ENCODE data around the gene HBP1.

GRCh38 chr7:107123392-107123791 lies 45.4 kb upstream of the HBP1 start:
- no peak for TF ChIP-seq POLR2AphosphoS5 (IDR thresholded peaks at IDR 0.05; ENCODE audit: low read depth, low read length)
- TF ChIP-seq CTCF (IDR thresholded peaks at IDR 0.05; ENCODE audit: control extremely low read depth in 1 of 3, insufficient read depth in 1 of 3, low read depth in 1 of 3, low read length in 3 of 3): no peak
- no peak for TF ChIP-seq CREB1 (IDR thresholded peaks at IDR 0.05)
- TF ChIP-seq TCF12 (IDR thresholded peaks at IDR 0.05; ENCODE audit: low read depth, low read length): no peak
- TF ChIP-seq RFX5 (IDR thresholded peaks at IDR 0.05; ENCODE audit: borderline replicate concordance, low read depth, low read length): no peak
- no peak for TF ChIP-seq SUZ12 (IDR thresholded peaks at IDR 0.05; ENCODE audit: low read length)
- no peak for TF ChIP-seq CBX5 (IDR thresholded peaks at IDR 0.05; ENCODE audit: low read depth, low read length)
- TF ChIP-seq, protein P1, sequence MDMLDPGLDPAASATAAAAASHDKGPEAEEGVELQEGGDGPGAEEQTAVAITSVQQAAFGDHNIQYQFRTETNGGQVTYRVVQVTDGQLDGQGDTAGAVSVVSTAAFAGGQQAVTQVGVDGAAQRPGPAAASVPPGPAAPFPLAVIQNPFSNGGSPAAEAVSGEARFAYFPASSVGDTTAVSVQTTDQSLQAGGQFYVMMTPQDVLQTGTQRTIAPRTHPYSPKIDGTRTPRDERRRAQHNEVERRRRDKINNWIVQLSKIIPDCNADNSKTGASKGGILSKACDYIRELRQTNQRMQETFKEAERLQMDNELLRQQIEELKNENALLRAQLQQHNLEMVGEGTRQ (IDR thresholded peaks at IDR 0.05; ENCODE audit: low read length): no peak
- no peak for TF ChIP-seq CTBP2 (IDR thresholded peaks at IDR 0.05; ENCODE audit: borderline replicate concordance, insufficient read depth, insufficient read length, low read length)
- no peak for TF ChIP-seq RNF2 (IDR thresholded peaks at IDR 0.05; ENCODE audit: borderline replicate concordance, low read depth, low read length, missing control alignments, poor library complexity, severe bottlenecking)
- no peak for TF ChIP-seq TBP (IDR thresholded peaks at IDR 0.05; ENCODE audit: low read depth, low read length)
- TF ChIP-seq GABPA (IDR thresholded peaks at IDR 0.05; ENCODE audit: borderline replicate concordance, insufficient read depth, low read length): no peak
- no peak for TF ChIP-seq SP2 (IDR thresholded peaks at IDR 0.05; ENCODE audit: low read length)
- no peak for TF ChIP-seq FOSL1 (IDR thresholded peaks at IDR 0.05; ENCODE audit: insufficient read depth, low read depth, low read length)

Measured in H1 (cell line).